Upper lobe of right lung (tissue), 1 donor: Measurements from ENCODE around the gene CNOT2. TPM values are rescaled to one million over a fixed set of nuclear protein-coding genes. Genes with fewer than 3 reads are reported as not detected.
"Not testable (repeated sequence)": the region's sequence is repeated elsewhere in the genome, so short reads cannot be mapped to it uniquely, and the experiment has no call there.

Experiments
- ATAC-seq: fragments of 200-7000 bp; cut with Tn5 transposase; one replicate; pipeline ENCODE4 v1.9.1; 2020; ENCODE audit warnings: mild to moderate bottlenecking, moderate library complexity
- DNase-seq: peaks from one replicate; pipeline ENCODE4 v3.0.0-alpha.2; 2020
- H3K27ac ChIP-seq: fragments of 200-600 bp; one replicate; pipeline ENCODE4 v1.8.0; 2022
- H3K27me3 ChIP-seq: fragments of 200-600 bp; one replicate; pipeline ENCODE4 v1.8.0; 2022; ENCODE audit warnings: mild to moderate bottlenecking
- H3K36me3 ChIP-seq: fragments of 200-600 bp; one replicate; pipeline ENCODE4 v1.8.0; 2022
- H3K4me1 ChIP-seq: fragments of 200-600 bp; one replicate; pipeline ENCODE4 v1.8.0; 2022
- H3K4me3 ChIP-seq: fragments of 200-600 bp; one replicate; pipeline ENCODE4 v1.8.0; 2022; ENCODE audit warnings: mild to moderate bottlenecking
- H3K9me3 ChIP-seq: fragments of 200-600 bp; one replicate; pipeline ENCODE4 v1.8.0; 2022
- intact Hi-C: fragments of 100-400 bp; cut with DNase I; formaldehyde crosslinking; loops from one replicate; pipeline ENCODE4 v1.11.0; 2022
- total RNA-seq: library from RNA; stranded (reverse); fragmentation: NEBNext Ultra II Directional; extraction: Animal tissue kit (Norgen Biotek cat#: 25700); gene quantifications from one replicate; pipeline ENCODE4 v1.2.1, GENCODE V29; 2021
- TF ChIP-seq, protein P1 (sequence below): fragments of 200-600 bp; IDR thresholded peaks from one replicate; pipeline ENCODE4 v1.8.0; 2022; ENCODE audit warnings: antibody characterized with exemption
- donor health status: DM: no; HTN: yes; CAD: no; lungs with severe emphysema.

Gene CNOT2
- total RNA-seq, 1 donor from 2014 or later, result 71.4 TPM

DNA sequence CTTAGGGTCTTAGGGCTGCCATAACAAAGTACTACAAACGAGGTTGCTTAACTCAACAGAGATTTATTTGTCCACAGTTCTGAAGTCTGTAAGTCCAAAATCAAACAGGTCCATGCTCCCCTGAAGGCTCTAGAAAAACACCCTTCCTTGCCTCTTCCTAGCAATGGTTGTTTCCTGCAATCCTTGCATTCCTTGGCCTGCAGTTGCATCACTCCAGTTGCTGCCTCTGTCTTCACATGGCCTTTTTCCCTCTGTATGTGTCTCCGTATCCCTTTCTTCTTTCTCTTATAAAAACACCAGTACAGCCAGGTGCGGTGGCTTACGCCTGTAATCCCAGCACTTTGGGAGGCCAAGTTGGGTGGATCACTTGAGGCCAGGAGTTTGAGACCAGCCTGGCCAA lies 140.3 kb downstream of the CNOT2 start:
- H3K27ac ChIP-seq, result no peak overlapping the region
- ATAC-seq (no peak), DNase-seq (no peak)
- no peaks in the 10 kb centered on the region for H3K27me3 ChIP-seq
- intact Hi-C loops, result no loop called here
- no peaks in the 10 kb centered on the region for H3K4me1 ChIP-seq
- H3K9me3 ChIP-seq, result no peaks in the 10 kb centered on the region
- TF ChIP-seq, protein P1, sequence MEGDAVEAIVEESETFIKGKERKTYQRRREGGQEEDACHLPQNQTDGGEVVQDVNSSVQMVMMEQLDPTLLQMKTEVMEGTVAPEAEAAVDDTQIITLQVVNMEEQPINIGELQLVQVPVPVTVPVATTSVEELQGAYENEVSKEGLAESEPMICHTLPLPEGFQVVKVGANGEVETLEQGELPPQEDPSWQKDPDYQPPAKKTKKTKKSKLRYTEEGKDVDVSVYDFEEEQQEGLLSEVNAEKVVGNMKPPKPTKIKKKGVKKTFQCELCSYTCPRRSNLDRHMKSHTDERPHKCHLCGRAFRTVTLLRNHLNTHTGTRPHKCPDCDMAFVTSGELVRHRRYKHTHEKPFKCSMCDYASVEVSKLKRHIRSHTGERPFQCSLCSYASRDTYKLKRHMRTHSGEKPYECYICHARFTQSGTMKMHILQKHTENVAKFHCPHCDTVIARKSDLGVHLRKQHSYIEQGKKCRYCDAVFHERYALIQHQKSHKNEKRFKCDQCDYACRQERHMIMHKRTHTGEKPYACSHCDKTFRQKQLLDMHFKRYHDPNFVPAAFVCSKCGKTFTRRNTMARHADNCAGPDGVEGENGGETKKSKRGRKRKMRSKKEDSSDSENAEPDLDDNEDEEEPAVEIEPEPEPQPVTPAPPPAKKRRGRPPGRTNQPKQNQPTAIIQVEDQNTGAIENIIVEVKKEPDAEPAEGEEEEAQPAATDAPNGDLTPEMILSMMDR, result no peak
- H3K36me3 ChIP-seq, result no peaks in the 10 kb centered on the region
- no peak overlapping the region for H3K4me3 ChIP-seq

DNA sequence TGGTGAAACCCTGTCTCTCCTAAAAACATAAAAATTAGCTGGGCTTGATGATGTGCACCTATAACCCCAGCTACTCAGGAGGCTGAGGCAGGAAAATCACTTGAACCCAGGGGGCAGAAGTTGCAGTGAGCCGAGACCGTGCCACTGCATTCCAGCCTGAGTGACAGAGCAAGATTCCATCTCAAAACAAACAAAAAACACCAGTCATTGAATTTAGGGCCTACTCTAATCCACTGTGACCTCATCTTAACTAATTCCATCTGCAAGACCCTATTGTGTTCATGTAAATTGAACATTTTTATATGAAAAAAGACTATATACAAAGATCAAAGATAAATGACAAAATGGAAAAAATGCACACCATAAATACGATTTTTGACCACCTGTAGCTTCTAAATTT lies 140.7 kb downstream of the CNOT2 start:
- intact Hi-C loops, result no loop called here
- DNase-seq, result no peak
- ATAC-seq, result no peak
- Histone ChIP-seq H3K27ac (no peak overlapping the region), H3K4me3 (no peak overlapping the region), H3K9me3 (no peaks in the 10 kb centered on the region), H3K27me3 (no peaks in the 10 kb centered on the region), H3K36me3 (no peaks in the 10 kb centered on the region), H3K4me1 (no peaks in the 10 kb centered on the region)
- TF ChIP-seq, protein P1, result no peak

DNA sequence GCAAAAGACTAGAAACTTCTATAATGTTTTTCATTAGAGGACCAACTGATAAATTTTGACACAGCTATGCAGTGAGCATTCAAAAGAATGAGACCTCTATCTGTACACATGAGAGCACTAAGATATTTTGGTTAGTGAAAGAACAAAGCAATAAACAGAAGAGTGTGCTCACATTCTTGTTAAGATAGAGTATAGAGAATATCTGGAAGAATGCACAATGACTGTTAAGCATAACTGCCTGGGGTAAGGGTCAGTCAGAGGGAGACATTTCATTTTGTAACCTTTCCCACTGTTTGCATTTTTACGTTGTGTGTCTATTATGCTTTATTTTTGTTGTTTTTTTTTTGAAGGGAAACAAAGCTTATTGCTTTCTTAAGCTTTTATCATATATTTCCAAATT lies 143.5 kb downstream of the CNOT2 start:
- intact Hi-C loops, result no loop called here
- no peak for ATAC-seq
- H3K27ac ChIP-seq, result no peak overlapping the region
- H3K4me1 ChIP-seq, result no peaks in the 10 kb centered on the region
- no peaks in the 10 kb centered on the region for H3K36me3 ChIP-seq
- TF ChIP-seq, protein P1, result no peak
- DNase-seq, result no peak
- no peaks in the 10 kb centered on the region for H3K27me3 ChIP-seq
- no peaks in the 10 kb centered on the region for H3K9me3 ChIP-seq
- H3K4me3 ChIP-seq, result no peak overlapping the region

DNA sequence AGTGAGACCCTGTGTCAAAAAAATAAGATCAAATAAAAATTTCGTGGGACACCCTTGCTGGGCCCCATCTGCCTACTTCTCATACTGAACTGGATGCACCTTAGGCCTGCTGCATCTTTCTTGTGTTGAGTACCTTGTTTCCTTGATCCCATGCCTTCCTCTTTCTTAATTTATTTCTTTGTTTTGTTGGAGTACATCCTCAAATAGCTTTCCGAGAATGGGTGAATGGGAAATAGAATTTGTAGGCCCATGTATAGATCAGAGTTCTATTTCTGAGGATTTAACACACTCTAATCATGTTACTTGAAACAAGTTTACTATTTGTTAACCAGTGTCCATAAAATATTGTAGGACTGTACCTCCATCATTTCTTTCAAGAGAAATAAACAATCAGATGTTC lies 146.4 kb downstream of the CNOT2 start:
- TF ChIP-seq, protein P1, result no peak
- intact Hi-C loops, result no loop called here
- H3K27ac ChIP-seq, result no peak overlapping the region
- ATAC-seq (no peak), DNase-seq (no peak)
- H3K27me3 ChIP-seq, result no peaks in the 10 kb centered on the region
- no peaks in the 10 kb centered on the region for H3K36me3 ChIP-seq
- H3K4me3 ChIP-seq, result no peak overlapping the region
- no peaks in the 10 kb centered on the region for H3K9me3 ChIP-seq
- H3K4me1 ChIP-seq, result no peaks in the 10 kb centered on the region

DNA sequence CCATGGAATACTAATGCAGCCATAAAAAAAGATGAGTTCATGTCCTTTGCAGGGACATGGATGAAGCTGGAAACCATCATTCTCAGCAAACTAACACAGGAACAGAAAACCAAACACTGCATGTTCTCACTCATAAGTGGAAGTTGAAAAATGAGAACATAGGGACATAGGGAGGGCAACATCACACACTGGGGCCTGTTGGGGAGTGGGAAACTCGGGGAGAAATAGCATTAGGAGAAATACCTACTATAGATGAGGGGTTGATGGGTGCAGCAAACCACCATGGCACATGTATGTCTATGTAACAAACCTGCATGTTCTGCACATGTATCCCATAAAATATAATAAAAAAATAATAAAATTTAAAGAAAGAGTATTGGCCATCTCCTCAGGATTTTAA lies 149.4 kb downstream of the CNOT2 start:
- DNase-seq, H3K4me1 ChIP-seq, ATAC-seq, H3K9me3 ChIP-seq, intact Hi-C loops, H3K36me3 ChIP-seq, H3K27ac ChIP-seq, H3K4me3 ChIP-seq, H3K27me3 ChIP-seq: not testable (repeated sequence)

DNA sequence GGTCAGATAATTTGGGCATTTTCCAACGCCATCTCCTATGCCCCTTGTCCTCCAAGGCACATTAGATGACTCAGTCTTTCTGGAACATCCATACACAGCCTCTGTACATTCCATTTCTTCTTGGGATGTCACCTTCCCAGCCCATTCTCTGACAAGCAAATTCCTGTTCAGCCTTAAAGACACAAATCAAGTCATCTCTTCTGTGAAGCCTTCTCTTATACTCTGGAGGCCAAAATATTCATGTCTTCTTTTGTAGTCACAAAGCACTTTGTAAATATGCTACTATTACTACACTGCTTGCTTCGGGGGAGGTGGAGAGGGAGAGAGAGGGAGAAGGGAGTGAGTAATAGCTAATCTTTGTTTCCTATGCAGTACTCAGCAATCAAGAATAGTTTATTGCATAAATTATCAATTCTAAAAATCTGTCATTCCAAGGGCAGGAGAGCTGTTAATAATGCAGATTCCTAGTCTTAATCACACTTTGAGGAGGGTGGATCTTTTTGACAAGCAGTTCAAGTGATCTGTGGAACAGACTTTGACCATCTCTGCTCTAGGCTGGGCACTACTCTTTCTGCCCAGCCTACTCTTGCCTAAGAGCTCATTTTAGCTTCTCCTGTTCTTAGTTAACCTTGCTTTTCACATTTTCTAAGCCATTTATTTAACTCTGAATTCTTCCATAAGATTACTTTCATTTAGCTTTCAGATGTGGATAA lies 150.7 kb downstream of the CNOT2 start:
- no peaks in the 10 kb centered on the region for H3K9me3 ChIP-seq
- no peaks in the 10 kb centered on the region for H3K4me1 ChIP-seq
- TF ChIP-seq, protein P1, result no peak
- H3K4me3 ChIP-seq, result no peak overlapping the region
- intact Hi-C loops, result no loop called here
- DNase-seq (no peak), ATAC-seq (no peak)
- H3K36me3 ChIP-seq, result no peaks in the 10 kb centered on the region
- no peaks in the 10 kb centered on the region for H3K27me3 ChIP-seq
- no peak overlapping the region for H3K27ac ChIP-seq
